Measurements from ENCODE around the gene PKNOX2.

The PKNOX2 gene

GRCh38 chr11:125279676-125280418, 115.3 kb downstream of the PKNOX2 start:
- peaks cover 2% of the 10 kb centered on the region; the same call in 1 of the 2 replicates for H3K27me3 ChIP-seq (replicated peaks; ENCODE audit: control insufficient read depth, insufficient read depth, low read length)
- H3K4me3 ChIP-seq (replicated peaks; ENCODE audit: low read depth, low read length) = no peak overlapping the region
- no peak for TF ChIP-seq CTCF (IDR thresholded peaks at IDR 0.05; ENCODE audit: insufficient read depth, low read length, poor library complexity, severe bottlenecking)
- no peak for DNase-seq (ENCODE audit: extremely low read depth, insufficient read length)
- H3K36me3 ChIP-seq (ENCODE audit: control insufficient read depth, insufficient read depth, low read length) = no peaks in the 10 kb centered on the region

- no peak for TF ChIP-seq CTCF (IDR thresholded peaks at IDR 0.05; ENCODE audit: insufficient read depth, low read length, poor library complexity, severe bottlenecking)
- no peaks in the 10 kb centered on the region for H3K36me3 ChIP-seq (ENCODE audit: control insufficient read depth, insufficient read depth, low read length)
- no peak overlapping the region for H3K4me3 ChIP-seq (replicated peaks; ENCODE audit: low read depth, low read length)
- peaks cover 3% of the 10 kb centered on the region; the same call in 1 of the 2 replicates for H3K27me3 ChIP-seq (replicated peaks; ENCODE audit: control insufficient read depth, insufficient read depth, low read length)
- no peak for DNase-seq (ENCODE audit: extremely low read depth, insufficient read length)
Observed at GRCh38 chr11:125280646-125281045, 116.1 kb downstream of the PKNOX2 start.

- Histone ChIP-seq H3K27me3 (replicated peaks; ENCODE audit: control insufficient read depth, insufficient read depth, low read length) (peaks cover 3% of the 10 kb centered on the region; the same call in 1 of the 2 replicates), H3K36me3 (ENCODE audit: control insufficient read depth, insufficient read depth, low read length) (no peaks in the 10 kb centered on the region), H3K4me3 (replicated peaks; ENCODE audit: low read depth, low read length) (no peak overlapping the region)
- no peak for DNase-seq (ENCODE audit: extremely low read depth, insufficient read length)
- no peak for TF ChIP-seq CTCF (IDR thresholded peaks at IDR 0.05; ENCODE audit: insufficient read depth, low read length, poor library complexity, severe bottlenecking)
Observed at GRCh38 chr11:125281831-125282595, 117.5 kb downstream of the PKNOX2 start.

GRCh38 chr11:125282596-125282914, 118.0 kb downstream of the PKNOX2 start:
- Histone ChIP-seq H3K27me3 (replicated peaks; ENCODE audit: control insufficient read depth, insufficient read depth, low read length) (peaks cover 5% of the 10 kb centered on the region; the same call in 1 of the 2 replicates), H3K36me3 (ENCODE audit: control insufficient read depth, insufficient read depth, low read length) (no peaks in the 10 kb centered on the region), H3K4me3 (replicated peaks; ENCODE audit: low read depth, low read length) (no peak overlapping the region)
- no peak for DNase-seq (ENCODE audit: extremely low read depth, insufficient read length)
- TF ChIP-seq CTCF (IDR thresholded peaks at IDR 0.05; ENCODE audit: insufficient read depth, low read length, poor library complexity, severe bottlenecking) = no peak

- peaks cover 7% of the 10 kb centered on the region for H3K27me3 ChIP-seq (replicated peaks; ENCODE audit: control insufficient read depth, insufficient read depth, low read length)
- H3K4me3 ChIP-seq (replicated peaks; ENCODE audit: low read depth, low read length) = no peak overlapping the region
- H3K36me3 ChIP-seq (ENCODE audit: control insufficient read depth, insufficient read depth, low read length) = no peaks in the 10 kb centered on the region
- TF ChIP-seq CTCF (IDR thresholded peaks at IDR 0.05; ENCODE audit: insufficient read depth, low read length, poor library complexity, severe bottlenecking) = no peak
- no peak for DNase-seq (ENCODE audit: extremely low read depth, insufficient read length)
Observed at GRCh38 chr11:125284245-125284850, 119.8 kb downstream of the PKNOX2 start.
